Measurements from ENCODE around the gene ADCYAP1R1. TPM values are rescaled to one million over a fixed set of nuclear protein-coding genes. Genes with fewer than 3 reads are reported as not detected.
A peak's percentile ranks its signal among the peaks of the same experiment; 100 is the strongest.

ADCYAP1R1 gene
- total RNA-seq, 4 donors from 2014 or later: 3.1 to 22.0 (median 6.7) TPM

- H3K4me3 ChIP-seq: no peak overlapping the region
- H3K36me3 ChIP-seq: no peaks in the 10 kb centered on the region
- TF ChIP-seq CTCF (IDR thresholded peaks at IDR 0.05) (no peak), POLR2A (IDR thresholded peaks at IDR 0.05) (no peak)
- peak in 1 of 2 donors; percentile 35 for DNase-seq
- no peaks in the 10 kb centered on the region for H3K4me1 ChIP-seq
- intact Hi-C loops (cut with DNase I; ENCODE audit: low total_unique reads): no loop called here
- H3K9me3 ChIP-seq: no peaks in the 10 kb centered on the region
- H3K27ac ChIP-seq: peak overlapping the region in 1 of 2 donors; percentile 16
- no peaks in the 10 kb centered on the region for H3K27me3 ChIP-seq
These were observed 31.2 kb downstream of the ADCYAP1R1 start for GRCh38 chr7:31083210-31083786.

GRCh38 chr7:31084226-31084625 lies 32.1 kb downstream of the ADCYAP1R1 start:
- no peak for DNase-seq
- intact Hi-C loops (cut with DNase I; ENCODE audit: low total_unique reads): no loop called here
- H3K4me3 ChIP-seq: no peak overlapping the region

GRCh38 chr7:31087351-31087750 lies 35.2 kb downstream of the ADCYAP1R1 start:
- DNase-seq: no peak

More at GRCh38 chr7:31084226-31084625, 32.1 kb downstream of the ADCYAP1R1 start:
- no peak overlapping the region for H3K27ac ChIP-seq
- no peaks in the 10 kb centered on the region for H3K36me3 ChIP-seq
- no peaks in the 10 kb centered on the region for H3K9me3 ChIP-seq
- H3K4me1 ChIP-seq: no peaks in the 10 kb centered on the region
- no peaks in the 10 kb centered on the region for H3K27me3 ChIP-seq
- TF ChIP-seq POLR2A (IDR thresholded peaks at IDR 0.05) (no peak), CTCF (IDR thresholded peaks at IDR 0.05) (no peak)

GRCh38 chr7:31091924-31092434 lies 39.9 kb downstream of the ADCYAP1R1 start:
- Histone ChIP-seq H3K4me3 (no peak overlapping the region), H3K36me3 (no peaks in the 10 kb centered on the region), H3K4me1 (no peaks in the 10 kb centered on the region), H3K9me3 (no peaks in the 10 kb centered on the region), H3K27me3 (no peaks in the 10 kb centered on the region), H3K27ac (no peak overlapping the region)
- no peak for DNase-seq
- TF ChIP-seq POLR2A (IDR thresholded peaks at IDR 0.05): no peak
- no peak for TF ChIP-seq CTCF (IDR thresholded peaks at IDR 0.05)
- intact Hi-C loops (cut with DNase I; ENCODE audit: low total_unique reads): no loop called here

More at GRCh38 chr7:31087351-31087750, 35.2 kb downstream of the ADCYAP1R1 start:
- Histone ChIP-seq H3K4me1 (no peaks in the 10 kb centered on the region), H3K36me3 (no peaks in the 10 kb centered on the region), H3K27me3 (no peaks in the 10 kb centered on the region), H3K9me3 (no peaks in the 10 kb centered on the region), H3K4me3 (no peak overlapping the region), H3K27ac (no peak overlapping the region)
- intact Hi-C loops (cut with DNase I; ENCODE audit: low total_unique reads): no loop called here
- no peak for TF ChIP-seq CTCF (IDR thresholded peaks at IDR 0.05)
- no peak for TF ChIP-seq POLR2A (IDR thresholded peaks at IDR 0.05)

GRCh38 chr7:31092606-31093005 lies 40.5 kb downstream of the ADCYAP1R1 start:
- intact Hi-C loops (cut with DNase I; ENCODE audit: low total_unique reads): no loop called here
- Histone ChIP-seq H3K9me3 (no peaks in the 10 kb centered on the region), H3K27ac (no peak overlapping the region), H3K4me3 (no peak overlapping the region), H3K4me1 (no peaks in the 10 kb centered on the region), H3K36me3 (no peaks in the 10 kb centered on the region), H3K27me3 (no peaks in the 10 kb centered on the region)
- TF ChIP-seq POLR2A (IDR thresholded peaks at IDR 0.05) (no peak), CTCF (IDR thresholded peaks at IDR 0.05) (no peak)
- DNase-seq: no peak
